GM19455 (cell line): Measurements from ENCODE around the gene LRMDA.

Experiments used
- ATAC-seq: cut with Tn5 transposase; IDR thresholded peaks from one replicate; pipeline ENCODE4 v1.9.1; 2021; ENCODE audit not compliant: unreplicated experiment

LRMDA gene

DNA sequence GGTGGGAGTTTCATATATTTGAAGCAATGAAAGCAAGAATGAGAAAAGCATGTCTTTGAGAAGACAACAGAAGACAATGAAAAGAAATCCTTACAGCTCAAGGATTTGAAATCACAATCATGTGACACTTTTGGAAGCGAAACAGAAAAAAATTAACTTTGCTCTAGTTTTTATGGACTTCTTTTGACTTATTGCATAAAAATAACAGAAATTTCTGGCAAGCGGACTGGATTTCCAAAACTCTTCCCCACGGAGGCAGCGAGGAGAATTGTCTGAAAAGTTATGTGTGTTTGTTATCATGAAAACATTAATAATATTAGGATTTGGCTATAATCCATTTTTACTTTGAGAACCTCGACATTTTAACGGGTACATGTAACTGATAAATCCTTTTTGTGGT is 223.3 kb downstream of the LRMDA start:
- no peak for ATAC-seq

DNA sequence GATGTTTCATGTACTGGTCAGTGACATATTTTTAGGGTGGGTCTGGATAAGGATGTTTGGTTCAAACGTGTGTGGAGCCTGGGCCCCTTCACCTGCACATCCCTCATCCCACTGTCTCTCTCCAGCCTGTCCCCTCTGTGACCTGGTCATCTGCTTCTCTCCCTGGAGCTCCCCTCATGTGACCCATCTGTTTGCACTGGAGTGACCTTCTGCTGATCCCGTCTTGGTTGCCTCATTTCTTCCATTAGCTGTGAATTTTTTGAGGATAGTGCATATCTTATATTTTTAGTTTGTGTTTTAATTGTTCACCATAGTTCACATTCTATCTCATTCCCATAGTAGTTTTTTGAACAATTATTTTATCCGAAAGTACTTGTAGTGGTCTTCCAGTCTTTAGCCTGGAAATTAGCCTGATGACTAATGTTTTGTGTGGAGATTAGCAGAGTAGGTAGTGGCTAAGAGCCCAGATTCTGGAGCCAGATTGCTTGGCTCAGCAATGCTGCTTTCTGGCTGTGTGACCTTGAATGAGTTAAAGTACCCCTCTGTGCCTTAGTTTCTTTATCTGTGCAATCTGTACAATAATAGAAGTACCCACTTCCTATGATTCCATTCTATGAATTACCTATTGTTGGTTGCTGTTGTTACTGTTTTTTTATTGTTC is 224.5 kb downstream of the LRMDA start:
- no peak for ATAC-seq

DNA sequence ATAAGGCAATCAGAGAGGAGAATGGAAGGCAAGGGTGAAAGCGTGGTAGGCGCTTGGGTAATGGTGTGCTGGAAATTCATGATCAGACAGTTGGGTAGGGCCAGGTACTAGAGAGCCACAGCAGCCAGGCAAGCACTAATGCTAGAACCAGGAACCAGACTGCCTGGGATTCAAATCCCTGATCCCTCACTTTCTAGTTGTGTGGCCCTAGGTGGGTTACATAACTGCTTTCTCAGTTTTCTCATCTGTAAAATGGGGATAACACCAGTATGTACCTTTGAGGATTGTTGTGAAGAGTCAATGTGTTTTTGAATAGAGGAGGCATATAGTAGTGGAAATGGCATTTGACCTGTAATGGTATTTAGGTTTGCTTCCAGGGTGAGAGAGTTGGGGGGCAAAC is 225.9 kb downstream of the LRMDA start:
- no peak for ATAC-seq

DNA sequence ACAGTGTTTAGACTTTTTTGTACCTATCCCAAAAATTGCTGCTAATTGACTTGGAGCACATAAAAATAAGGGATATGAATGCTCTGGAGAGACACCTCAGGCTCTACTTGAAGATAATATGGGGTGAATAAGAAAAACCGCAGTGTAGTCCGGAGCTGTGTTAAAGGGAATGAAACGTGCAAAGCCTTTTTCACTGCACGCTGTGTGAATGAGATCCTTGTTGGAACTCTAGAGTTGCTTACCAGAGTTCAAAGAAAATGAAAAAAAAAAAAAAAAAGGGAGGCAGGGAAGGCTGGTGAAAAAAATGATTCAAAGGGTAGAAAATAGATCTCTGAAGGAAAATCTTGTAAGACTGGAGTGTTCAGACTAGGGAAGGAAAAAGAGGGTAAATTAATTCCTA is 226.6 kb downstream of the LRMDA start:
- no peak for ATAC-seq

DNA sequence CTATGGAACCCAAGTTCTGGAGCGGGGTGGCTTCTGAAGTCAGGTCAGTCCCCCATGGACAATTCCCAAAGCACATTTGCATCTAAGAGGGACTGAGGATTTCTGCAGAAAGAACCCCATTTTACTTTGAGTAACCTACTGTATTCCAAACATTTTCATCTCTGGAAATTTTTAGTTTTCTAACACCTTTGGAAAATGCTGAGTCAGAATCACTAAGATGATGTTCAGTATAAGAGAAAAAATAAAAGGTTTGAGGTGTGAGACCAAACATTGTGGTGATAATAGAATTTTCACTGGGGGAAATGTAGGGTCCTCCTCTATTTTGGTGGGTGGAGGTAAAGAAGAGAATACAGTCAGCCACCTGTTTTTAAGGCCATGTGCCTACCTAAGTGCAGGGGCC is 227.1 kb downstream of the LRMDA start:
- ATAC-seq, result no peak

DNA sequence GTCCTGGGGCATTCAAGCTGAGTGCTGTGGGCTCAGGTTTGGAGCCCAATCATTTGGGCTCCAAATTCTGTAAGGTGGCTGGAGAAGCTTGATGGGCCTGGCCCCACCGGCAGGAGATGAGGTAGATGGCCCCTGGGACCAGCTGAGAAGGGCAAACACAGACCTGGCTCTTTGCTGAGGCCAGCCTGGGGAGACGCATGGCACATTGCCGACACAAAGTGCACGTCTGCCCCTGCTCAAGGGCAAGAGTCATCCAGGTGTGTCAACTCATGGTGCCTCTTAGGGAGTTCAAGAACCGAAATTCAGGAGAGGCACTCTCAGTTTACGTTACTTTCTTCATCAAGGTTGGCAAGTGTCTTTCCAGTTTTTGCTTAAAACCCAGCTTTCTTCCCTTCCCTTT is 227.5 kb downstream of the LRMDA start:
- no peak for ATAC-seq

DNA sequence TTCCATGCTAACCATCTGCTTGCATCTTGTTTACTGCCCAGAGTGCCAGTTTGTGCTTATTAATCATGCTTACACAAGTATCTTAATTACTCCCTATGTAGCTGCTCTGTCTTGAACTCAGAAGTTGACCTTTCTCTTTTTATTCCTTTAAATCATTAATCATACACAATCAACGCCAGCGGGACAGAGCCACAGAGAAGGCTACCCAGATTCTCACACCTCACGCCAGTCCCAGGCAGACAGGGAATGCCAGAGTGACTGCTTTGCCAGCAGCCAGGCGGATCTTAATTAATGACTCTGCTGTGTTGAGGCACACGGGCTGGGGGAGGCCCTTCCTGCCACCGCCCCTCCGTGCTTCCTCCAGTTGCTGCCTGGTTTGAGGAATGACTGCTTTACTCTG is 229.4 kb downstream of the LRMDA start:
- ATAC-seq, result no peak

DNA sequence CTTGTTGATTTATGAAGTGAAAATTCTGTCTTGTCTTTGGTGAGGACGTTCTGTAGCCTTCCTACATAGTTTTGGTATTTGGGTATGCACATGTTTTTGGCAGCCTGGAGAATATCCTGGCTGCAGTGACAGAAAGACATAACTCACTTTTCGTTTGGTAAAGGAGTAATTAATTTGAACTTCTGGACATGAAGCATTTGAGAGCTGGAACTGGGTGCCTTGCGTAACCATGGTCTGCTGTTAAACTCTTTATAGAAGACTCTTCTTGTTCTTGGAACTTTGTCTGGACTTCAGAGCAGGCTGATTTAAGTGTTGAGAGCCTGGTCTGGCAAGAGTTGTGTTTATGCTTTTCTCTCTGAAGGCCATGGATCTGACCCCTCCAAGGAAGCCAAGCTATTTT is 231.3 kb downstream of the LRMDA start:
- ATAC-seq, result no peak

DNA sequence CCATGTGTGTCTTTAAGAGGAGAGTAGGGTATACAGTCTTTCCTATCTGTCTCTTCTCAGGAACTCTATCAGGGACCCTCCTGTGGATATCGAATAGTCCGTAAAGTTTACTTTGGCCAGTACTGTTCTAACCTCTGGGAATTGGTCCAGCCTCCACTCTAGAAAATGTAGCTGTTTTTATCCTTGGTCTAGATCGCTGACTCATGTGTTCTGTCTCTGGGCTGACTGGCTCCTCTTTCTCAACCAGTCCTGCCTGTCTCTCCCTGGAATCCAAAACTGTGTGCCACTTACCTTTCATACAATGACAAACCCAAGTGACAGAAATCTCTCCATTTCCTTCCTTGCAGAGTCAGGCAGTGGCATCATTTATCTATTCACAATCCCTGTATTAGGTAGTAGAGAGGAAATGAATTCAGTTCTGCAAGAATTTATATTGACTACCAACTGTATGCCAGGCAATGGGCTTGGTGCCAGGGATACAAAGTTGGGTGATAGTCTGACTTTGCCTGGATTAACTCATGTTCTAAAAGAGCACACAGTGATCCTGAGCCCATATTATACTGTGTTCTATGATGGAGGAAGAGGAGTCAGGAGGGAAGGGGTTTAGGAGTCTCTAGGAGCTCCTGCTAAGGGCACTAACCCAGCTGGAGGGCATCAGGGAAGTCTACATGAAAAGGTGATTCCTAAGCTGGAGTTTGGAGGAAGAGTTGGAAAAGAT is 232.7 kb downstream of the LRMDA start:
- ATAC-seq, result no peak

DNA sequence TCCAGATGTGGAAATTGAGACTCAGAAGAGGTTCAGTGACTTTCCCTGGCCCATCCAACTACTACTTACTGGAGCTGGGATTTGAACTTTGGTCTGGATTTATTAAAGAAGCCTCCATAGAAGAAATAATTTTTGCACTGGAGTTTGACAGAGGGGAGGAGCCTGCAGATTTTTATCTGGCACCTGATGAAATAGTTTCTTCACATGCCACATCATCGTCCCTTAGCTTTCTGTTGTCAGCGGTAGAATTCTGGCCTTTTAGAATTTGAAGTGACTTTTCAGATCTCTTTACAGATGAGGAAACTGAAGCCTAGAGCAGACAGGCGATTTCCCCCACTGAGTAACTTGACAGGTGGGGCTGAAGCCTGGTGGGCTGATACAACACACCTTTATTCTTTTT is 233.5 kb downstream of the LRMDA start:
- no peak for ATAC-seq

DNA sequence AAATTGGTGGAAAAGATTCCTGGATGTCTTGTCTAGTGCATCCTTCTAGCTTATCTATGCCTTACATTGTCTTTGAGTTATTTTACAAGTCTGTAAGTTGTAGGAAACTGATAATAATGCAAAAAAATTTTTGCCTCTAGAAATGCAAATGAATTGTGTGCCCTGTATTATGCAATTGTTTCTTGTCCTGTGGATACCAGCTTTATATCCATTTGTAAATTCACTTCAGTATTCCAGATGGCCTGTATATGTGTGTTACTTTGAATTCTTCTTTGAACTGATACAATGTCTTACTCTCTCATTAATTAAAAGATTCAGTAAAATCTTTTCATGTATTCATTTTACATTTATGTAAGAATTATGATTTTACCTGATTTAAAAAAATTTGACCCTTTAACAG is 234.3 kb downstream of the LRMDA start:
- ATAC-seq, result no peak

DNA sequence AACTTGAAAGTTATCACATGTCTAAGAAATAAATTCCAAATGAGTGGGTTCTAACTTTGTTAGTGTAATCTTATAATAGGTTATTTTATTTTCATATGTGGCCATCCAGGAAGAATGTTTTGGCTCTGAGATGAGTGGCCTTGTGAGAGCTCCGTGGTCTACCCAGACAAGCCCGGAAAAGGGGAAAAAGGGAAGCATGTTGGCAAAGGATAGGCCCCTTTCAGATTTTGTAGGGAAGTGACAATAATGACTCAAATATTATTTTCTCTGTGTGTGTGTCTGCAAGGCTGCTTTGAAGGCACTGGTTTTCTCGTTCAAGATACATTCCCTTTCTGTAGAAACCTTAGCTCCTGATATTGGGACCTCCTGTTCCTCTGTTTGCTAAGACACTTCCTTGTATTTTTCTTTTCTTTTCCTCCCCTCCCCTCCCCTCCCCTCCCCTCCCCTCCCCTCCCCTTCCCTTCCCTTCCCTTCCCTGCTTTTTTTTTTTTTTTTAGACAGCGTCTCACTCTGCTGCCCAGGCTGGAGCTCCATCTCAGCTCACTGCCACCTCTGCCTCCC is 240.8 kb downstream of the LRMDA start:
- no peak for ATAC-seq

DNA sequence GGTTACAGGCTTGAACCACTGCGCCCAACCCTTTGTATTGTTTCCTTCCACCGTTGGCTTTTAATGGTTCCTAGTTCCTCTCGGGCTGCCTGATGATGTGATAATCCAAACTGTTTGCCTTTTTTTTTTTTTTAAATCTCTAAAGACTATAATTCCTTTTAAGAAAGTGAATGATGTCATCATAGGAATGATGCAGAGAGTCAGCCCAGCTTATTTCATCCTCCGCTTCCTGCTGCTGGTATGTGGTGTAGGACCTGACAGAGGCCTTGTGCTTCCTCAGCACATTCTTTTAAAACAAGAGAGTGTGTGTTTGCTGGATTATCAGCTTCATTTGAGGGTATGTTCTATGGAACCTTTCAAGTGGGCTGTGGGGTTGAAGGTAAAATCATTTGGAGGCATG is 241.4 kb downstream of the LRMDA start:
- ATAC-seq, result no peak

DNA sequence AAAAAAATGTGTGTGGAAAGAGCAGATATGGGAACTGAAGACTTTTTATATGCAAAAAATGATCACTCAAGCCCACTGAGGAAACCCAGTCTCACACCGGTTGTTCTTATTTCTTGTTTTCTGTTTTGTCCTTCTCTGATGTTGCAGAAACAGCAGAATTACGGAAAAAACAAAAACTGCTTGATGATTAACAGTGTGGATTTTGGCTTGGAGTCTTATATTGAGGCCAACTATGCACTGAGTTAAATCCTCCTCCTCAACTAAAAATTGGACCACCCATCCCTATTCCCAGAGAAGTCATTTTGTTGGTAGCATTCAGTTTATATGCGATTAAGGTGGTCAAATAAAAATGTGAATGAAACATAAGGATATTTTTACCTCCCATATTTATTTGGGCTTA is 246.1 kb downstream of the LRMDA start:
- no peak for ATAC-seq

DNA sequence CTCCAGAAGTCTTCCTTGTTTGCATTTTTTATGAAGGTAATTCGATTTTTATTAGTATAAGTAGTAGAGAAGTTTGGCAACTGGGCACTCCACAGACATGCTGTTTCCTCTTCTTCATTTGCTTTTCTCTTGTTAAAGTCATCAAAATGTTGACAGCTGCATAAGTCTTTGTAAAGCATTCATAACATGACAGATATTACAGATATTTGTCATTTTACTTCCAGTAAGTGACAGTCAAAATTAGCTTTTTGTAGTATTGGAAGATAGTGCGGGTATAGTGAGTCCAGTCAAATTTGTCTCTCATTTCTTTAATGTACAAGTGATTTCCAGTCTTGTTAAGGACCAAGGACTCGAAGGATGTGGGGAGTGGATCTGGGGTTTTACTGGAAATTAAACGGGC is 247.1 kb downstream of the LRMDA start:
- no peak for ATAC-seq

DNA sequence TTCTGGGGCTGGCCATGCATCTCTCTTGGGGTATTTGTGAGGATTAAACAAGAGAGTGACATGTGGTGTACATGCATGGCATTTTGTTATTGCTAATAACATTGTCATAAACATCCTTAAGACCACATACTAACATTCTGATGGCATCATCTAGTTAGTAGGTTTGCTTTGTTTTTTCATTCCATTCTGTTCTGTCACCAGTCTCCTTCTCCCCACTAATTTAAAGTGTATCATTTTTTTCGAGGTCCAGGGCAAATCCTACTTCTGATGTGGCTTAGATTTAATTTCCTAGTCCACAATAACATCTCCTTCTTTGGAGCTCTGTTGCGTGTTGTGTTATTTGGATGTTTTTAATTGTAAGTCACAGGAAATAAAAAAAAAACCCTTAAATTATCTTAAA is 248.1 kb downstream of the LRMDA start:
- ATAC-seq, result no peak

DNA sequence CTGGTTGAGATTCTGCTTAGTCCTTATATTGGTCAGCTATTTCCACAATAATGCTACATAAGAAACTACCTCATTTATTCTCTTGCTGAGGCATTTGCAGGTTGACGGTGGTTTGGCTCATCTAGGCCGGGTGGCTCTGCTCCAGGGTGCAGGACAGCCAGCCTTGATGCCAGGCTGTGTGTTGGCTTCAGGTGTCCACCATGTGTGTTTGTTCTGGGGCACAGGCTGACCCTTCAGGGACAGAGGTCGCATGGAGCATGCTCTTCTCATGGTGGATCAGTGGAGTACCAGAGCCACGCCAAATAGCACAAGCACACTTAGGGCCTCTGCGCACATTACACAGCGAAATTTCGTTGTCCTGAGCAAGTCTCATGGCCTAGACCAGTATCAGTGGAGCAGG is 249.9 kb downstream of the LRMDA start:
- ATAC-seq, result no peak

DNA sequence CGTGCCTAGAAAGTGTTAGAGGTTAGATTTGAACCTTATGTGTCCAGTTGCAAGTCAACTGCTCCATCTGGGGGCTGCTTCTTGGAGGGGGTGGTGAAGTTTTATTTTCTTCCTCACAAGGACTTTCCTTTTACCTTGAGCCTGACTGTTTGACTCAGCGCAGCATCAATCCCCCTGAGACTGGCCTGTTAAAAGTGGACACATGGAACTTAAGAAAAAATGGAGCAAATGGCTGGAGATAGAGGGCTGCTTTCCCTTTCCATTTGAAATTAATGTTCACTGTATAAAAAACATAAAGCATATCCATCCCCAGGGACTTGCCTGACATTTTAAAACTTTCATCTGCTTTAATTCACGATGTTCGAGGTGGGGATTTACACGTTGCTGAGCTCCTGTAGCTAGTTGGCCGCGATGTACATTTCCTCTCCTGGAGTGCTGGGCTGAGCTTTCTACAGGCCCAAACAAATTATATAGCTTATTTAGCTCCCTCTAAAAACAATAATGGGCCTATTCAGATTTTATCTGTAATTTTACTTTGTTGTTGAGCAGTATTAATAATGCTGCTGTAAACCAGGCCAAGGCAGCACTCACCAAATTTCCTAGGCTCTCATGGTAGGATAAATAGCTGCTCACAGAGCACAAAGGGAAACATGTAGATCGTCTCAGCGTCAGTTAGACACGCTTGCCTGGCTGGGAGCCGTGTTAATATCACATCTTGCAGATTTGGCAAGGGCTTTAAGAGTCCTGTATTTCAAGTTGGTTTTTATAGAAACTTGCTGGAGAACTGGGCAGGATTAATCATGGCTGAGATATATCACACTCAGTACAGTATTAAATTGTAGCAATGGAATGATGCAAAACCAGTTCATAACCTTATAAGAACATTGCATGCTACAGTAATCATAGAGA is 251.5 kb downstream of the LRMDA start:
- ATAC-seq, result no peak

DNA sequence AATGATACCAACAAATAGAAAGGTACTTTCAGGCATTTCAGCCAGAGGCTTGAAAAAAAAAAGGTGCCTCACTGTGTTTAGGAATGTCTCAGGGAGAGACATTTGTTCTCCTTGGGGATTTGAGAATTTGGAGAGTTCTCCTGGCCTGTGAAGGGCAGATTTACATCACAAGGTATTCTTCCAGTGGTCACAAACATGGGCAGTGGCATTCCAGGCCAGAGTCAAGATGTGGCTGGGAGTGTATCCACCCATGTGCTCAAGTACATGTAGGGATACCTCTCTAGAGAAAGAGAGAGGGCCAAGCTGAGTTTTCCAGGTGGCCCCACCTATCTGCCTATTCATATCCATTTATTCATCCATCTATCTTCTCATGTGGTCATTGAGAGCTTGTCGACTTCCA is 253.8 kb downstream of the LRMDA start:
- no peak for ATAC-seq

DNA sequence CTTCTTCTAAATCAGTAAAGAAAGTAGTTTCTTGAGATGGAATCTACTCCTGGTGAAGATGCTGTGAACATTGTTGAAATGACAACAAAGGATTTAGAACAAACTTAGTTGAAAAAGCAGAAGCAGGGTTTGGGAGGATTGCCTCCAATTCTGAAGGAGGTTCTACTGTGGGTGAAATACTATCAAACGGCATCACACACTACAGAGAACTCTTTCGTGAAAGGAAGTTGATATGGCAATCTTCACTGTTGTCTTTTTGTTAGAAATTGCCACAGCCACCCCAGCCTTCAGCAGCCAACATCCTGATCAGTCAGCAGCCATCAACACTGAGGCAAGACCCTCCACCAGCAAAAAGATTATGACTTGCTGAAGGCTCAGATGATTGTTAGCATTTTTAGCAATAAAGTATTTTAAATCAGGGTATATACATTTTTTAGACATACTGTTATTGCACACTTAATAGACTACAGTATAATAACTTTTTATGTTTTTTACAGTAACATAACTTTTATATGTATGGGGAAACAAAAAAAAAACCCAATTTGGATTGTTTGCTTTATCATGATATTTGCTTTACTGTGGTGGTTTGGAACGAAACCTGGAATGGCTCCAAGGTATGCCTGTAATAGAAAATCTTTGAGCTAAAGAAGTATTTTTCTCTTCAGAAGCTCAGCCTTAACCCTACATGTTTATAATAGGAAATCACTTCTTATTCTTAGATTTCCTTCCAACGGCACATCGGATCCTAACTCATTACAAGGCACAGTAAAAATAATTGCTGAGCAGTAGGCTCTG is 257.3 kb downstream of the LRMDA start:
- no peak for ATAC-seq

DNA sequence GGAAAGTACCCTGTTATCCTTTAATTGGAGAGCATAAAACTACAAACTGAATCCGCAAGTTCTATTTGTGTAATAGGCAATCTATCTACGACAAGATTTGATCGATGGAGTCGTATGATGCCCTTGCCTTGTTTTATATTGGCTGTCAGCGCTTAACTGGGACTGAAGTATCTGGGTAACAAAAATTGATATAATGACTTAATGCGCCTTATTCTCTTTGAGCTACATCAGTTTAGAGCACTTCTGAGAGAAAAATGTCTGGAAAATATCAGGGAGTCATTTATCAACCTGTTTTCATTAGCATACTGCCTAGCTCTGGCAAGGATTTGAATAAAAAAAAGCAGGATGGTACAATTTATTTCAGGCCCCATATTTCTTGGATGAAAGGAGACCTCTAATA is 262.1 kb downstream of the LRMDA start:
- no peak for ATAC-seq
